ENCODE data around the gene PLPP1.

The PLPP1 gene

GRCh38 chr5:55418994-55419968, 115.5 kb downstream of the PLPP1 start:
- peaks cover 41% of the 10 kb centered on the region for H3K4me1 ChIP-seq (ENCODE audit: control insufficient read depth, insufficient read depth, low read length)
- H3K9ac ChIP-seq (ENCODE audit: low read depth, low read length): no peak overlapping the region
- H3K4me3 ChIP-seq (ENCODE audit: low read length): no peak overlapping the region
- H3K9me3 ChIP-seq (replicated peaks; ENCODE audit: low read length): no peaks in the 10 kb centered on the region
- H3K27me3 ChIP-seq (ENCODE audit: control insufficient read depth, insufficient read depth, low read length): no peaks in the 10 kb centered on the region
- H3K36me3 ChIP-seq (ENCODE audit: insufficient read depth, low read length): peaks cover 35% of the 10 kb centered on the region
- no peak overlapping the region for H3K4me2 ChIP-seq (ENCODE audit: low read length)

- H3K9ac ChIP-seq (ENCODE audit: low read depth, low read length): no peak overlapping the region
- H3K36me3 ChIP-seq (ENCODE audit: insufficient read depth, low read length): peaks cover 16% of the 10 kb centered on the region
- no peaks in the 10 kb centered on the region for H3K9me3 ChIP-seq (replicated peaks; ENCODE audit: low read length)
- H3K27me3 ChIP-seq (ENCODE audit: control insufficient read depth, insufficient read depth, low read length): no peaks in the 10 kb centered on the region
- H3K4me2 ChIP-seq (ENCODE audit: low read length): no peak overlapping the region
- H3K4me1 ChIP-seq (ENCODE audit: control insufficient read depth, insufficient read depth, low read length): peaks cover 41% of the 10 kb centered on the region
- H3K4me3 ChIP-seq (ENCODE audit: low read length): no peak overlapping the region
Measured at GRCh38 chr5:55416306-55416705, 118.5 kb downstream of the PLPP1 start.

GRCh38 chr5:55415071-55415470, 119.7 kb downstream of the PLPP1 start:
- no peaks in the 10 kb centered on the region for H3K9me3 ChIP-seq (replicated peaks; ENCODE audit: low read length)
- H3K4me1 ChIP-seq (ENCODE audit: control insufficient read depth, insufficient read depth, low read length): peaks cover 32% of the 10 kb centered on the region
- no peak overlapping the region for H3K4me3 ChIP-seq (ENCODE audit: low read length)
- H3K4me2 ChIP-seq (ENCODE audit: low read length): no peak overlapping the region
- no peaks in the 10 kb centered on the region for H3K27me3 ChIP-seq (ENCODE audit: control insufficient read depth, insufficient read depth, low read length)
- H3K9ac ChIP-seq (ENCODE audit: low read depth, low read length): no peak overlapping the region
- peaks cover 13% of the 10 kb centered on the region for H3K36me3 ChIP-seq (ENCODE audit: insufficient read depth, low read length)

GRCh38 chr5:55413644-55414043, 121.1 kb downstream of the PLPP1 start:
- H3K9ac ChIP-seq (ENCODE audit: low read depth, low read length): no peak overlapping the region
- H3K4me2 ChIP-seq (ENCODE audit: low read length): no peak overlapping the region
- H3K4me3 ChIP-seq (ENCODE audit: low read length): no peak overlapping the region
- H3K36me3 ChIP-seq (ENCODE audit: insufficient read depth, low read length): peaks cover 10% of the 10 kb centered on the region
- H3K27me3 ChIP-seq (ENCODE audit: control insufficient read depth, insufficient read depth, low read length): no peaks in the 10 kb centered on the region
- H3K4me1 ChIP-seq (ENCODE audit: control insufficient read depth, insufficient read depth, low read length): peaks cover 17% of the 10 kb centered on the region
- no peaks in the 10 kb centered on the region for H3K9me3 ChIP-seq (replicated peaks; ENCODE audit: low read length)

- no peak overlapping the region for H3K4me2 ChIP-seq (ENCODE audit: low read length)
- no peak overlapping the region for H3K4me3 ChIP-seq (ENCODE audit: low read length)
- H3K36me3 ChIP-seq (ENCODE audit: insufficient read depth, low read length): peaks cover 3% of the 10 kb centered on the region
- no peaks in the 10 kb centered on the region for H3K27me3 ChIP-seq (ENCODE audit: control insufficient read depth, insufficient read depth, low read length)
- peaks cover 23% of the 10 kb centered on the region for H3K4me1 ChIP-seq (ENCODE audit: control insufficient read depth, insufficient read depth, low read length)
- no peaks in the 10 kb centered on the region for H3K9me3 ChIP-seq (replicated peaks; ENCODE audit: low read length)
- no peak overlapping the region for H3K9ac ChIP-seq (ENCODE audit: low read depth, low read length)
Measured at GRCh38 chr5:55411876-55412275, 122.9 kb downstream of the PLPP1 start.

- peaks cover 19% of the 10 kb centered on the region for H3K4me1 ChIP-seq (ENCODE audit: control insufficient read depth, insufficient read depth, low read length)
- no peaks in the 10 kb centered on the region for H3K27me3 ChIP-seq (ENCODE audit: control insufficient read depth, insufficient read depth, low read length)
- no peak overlapping the region for H3K4me3 ChIP-seq (ENCODE audit: low read length)
- H3K36me3 ChIP-seq (ENCODE audit: insufficient read depth, low read length): peaks cover 9% of the 10 kb centered on the region
- H3K4me2 ChIP-seq (ENCODE audit: low read length): no peak overlapping the region
- H3K9me3 ChIP-seq (replicated peaks; ENCODE audit: low read length): no peaks in the 10 kb centered on the region
- H3K9ac ChIP-seq (ENCODE audit: low read depth, low read length): no peak overlapping the region
Measured at GRCh38 chr5:55410845-55411244, 123.9 kb downstream of the PLPP1 start.

GRCh38 chr5:55409775-55410174, 125.0 kb downstream of the PLPP1 start:
- Histone ChIP-seq H3K9me3 (replicated peaks; ENCODE audit: low read length) (no peaks in the 10 kb centered on the region), H3K9ac (ENCODE audit: low read depth, low read length) (no peak overlapping the region), H3K36me3 (ENCODE audit: insufficient read depth, low read length) (peaks cover 10% of the 10 kb centered on the region), H3K27me3 (ENCODE audit: control insufficient read depth, insufficient read depth, low read length) (no peaks in the 10 kb centered on the region), H3K4me2 (ENCODE audit: low read length) (no peak overlapping the region), H3K4me3 (ENCODE audit: low read length) (no peak overlapping the region), H3K4me1 (ENCODE audit: control insufficient read depth, insufficient read depth, low read length) (peaks cover 8% of the 10 kb centered on the region)

- H3K27me3 ChIP-seq (ENCODE audit: control insufficient read depth, insufficient read depth, low read length): no peaks in the 10 kb centered on the region
- H3K36me3 ChIP-seq (ENCODE audit: insufficient read depth, low read length): peaks cover 15% of the 10 kb centered on the region
- no peak overlapping the region for H3K4me2 ChIP-seq (ENCODE audit: low read length)
- H3K9ac ChIP-seq (ENCODE audit: low read depth, low read length): no peak overlapping the region
- peaks cover 8% of the 10 kb centered on the region for H3K4me1 ChIP-seq (ENCODE audit: control insufficient read depth, insufficient read depth, low read length)
- no peak overlapping the region for H3K4me3 ChIP-seq (ENCODE audit: low read length)
- no peaks in the 10 kb centered on the region for H3K9me3 ChIP-seq (replicated peaks; ENCODE audit: low read length)
Measured at GRCh38 chr5:55407984-55408383, 126.8 kb downstream of the PLPP1 start.

- Histone ChIP-seq H3K27me3 (ENCODE audit: control insufficient read depth, insufficient read depth, low read length) (no peaks in the 10 kb centered on the region), H3K9me3 (replicated peaks; ENCODE audit: low read length) (no peaks in the 10 kb centered on the region), H3K4me2 (ENCODE audit: low read length) (no peak overlapping the region), H3K4me3 (ENCODE audit: low read length) (no peak overlapping the region), H3K9ac (ENCODE audit: low read depth, low read length) (no peak overlapping the region), H3K36me3 (ENCODE audit: insufficient read depth, low read length) (peaks cover 18% of the 10 kb centered on the region), H3K4me1 (ENCODE audit: control insufficient read depth, insufficient read depth, low read length) (peaks cover 8% of the 10 kb centered on the region)
Measured at GRCh38 chr5:55407059-55407684, 127.6 kb downstream of the PLPP1 start.

- H3K4me1 ChIP-seq (ENCODE audit: control insufficient read depth, insufficient read depth, low read length): peaks cover 8% of the 10 kb centered on the region
- no peaks in the 10 kb centered on the region for H3K27me3 ChIP-seq (ENCODE audit: control insufficient read depth, insufficient read depth, low read length)
- no peak overlapping the region for H3K4me3 ChIP-seq (ENCODE audit: low read length)
- H3K9me3 ChIP-seq (replicated peaks; ENCODE audit: low read length): no peaks in the 10 kb centered on the region
- peaks cover 25% of the 10 kb centered on the region for H3K36me3 ChIP-seq (ENCODE audit: insufficient read depth, low read length)
- H3K9ac ChIP-seq (ENCODE audit: low read depth, low read length): no peak overlapping the region
- no peak overlapping the region for H3K4me2 ChIP-seq (ENCODE audit: low read length)
Measured at GRCh38 chr5:55406292-55406691, 128.5 kb downstream of the PLPP1 start.

- Histone ChIP-seq H3K4me2 (ENCODE audit: low read length) (no peak overlapping the region), H3K4me3 (ENCODE audit: low read length) (no peak overlapping the region), H3K36me3 (ENCODE audit: insufficient read depth, low read length) (peaks cover 31% of the 10 kb centered on the region), H3K9ac (ENCODE audit: low read depth, low read length) (no peak overlapping the region), H3K27me3 (ENCODE audit: control insufficient read depth, insufficient read depth, low read length) (no peaks in the 10 kb centered on the region), H3K9me3 (replicated peaks; ENCODE audit: low read length) (no peaks in the 10 kb centered on the region), H3K4me1 (ENCODE audit: control insufficient read depth, insufficient read depth, low read length) (no peaks in the 10 kb centered on the region)
Measured at GRCh38 chr5:55402199-55402598, 132.6 kb downstream of the PLPP1 start.
